ENCODE data around the gene MACROD2. TPM values are rescaled to one million over a fixed set of nuclear protein-coding genes. Genes with fewer than 3 reads are reported as not detected.

The MACROD2 gene
- total and polyA plus RNA-seq, 11 donors: 0.54 to 5.4 (median 2.4) TPM

DNA sequence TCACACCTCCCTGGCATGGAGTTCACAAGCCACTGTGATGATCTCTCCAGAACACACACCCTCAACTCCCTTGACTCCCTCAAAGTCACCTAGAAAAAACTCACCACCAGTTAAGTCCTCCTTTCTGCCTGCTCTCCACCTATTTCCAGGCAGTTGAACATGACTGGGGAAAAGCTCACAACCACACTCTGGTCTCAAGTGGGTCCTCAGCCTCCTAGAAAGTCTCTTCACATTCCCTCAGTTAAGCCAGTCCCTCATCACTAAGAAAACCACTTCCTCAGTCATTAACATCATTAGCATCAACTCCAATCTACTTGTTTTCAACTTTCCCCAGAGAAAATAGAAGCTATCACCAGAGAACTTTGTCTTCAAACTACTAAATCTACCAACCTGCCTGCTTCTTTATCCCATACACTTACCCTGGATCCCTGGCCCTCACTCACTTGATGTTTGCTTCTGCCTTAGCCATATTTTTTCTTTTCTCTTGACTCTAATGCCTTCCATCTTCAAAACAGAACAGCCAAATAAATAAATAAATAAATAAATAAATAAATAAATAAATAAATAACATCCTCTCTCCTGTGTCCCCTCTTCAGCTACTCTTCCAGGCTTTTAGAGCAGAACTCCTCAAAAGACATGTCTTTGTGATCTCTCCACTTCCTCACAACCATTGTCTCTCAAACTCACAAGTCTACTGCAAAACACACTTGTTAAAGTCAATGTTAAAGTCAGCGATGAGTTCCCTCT lies 1084.5 kb downstream of the MACROD2 start:
- no peaks in the 10 kb centered on the region for H3K4me1 ChIP-seq
- no peak overlapping the region for H3K4me3 ChIP-seq
- intact Hi-C loops (cut with DNase I): loop anchor here in 1 of 10 donors (10.0 kb wide), 1 partner anchor 55 kb away; no protein-coding TSS in a partner anchor
- no peak for TF ChIP-seq POLR2A (IDR thresholded peaks at IDR 0.05)
- TF ChIP-seq, protein P1, sequence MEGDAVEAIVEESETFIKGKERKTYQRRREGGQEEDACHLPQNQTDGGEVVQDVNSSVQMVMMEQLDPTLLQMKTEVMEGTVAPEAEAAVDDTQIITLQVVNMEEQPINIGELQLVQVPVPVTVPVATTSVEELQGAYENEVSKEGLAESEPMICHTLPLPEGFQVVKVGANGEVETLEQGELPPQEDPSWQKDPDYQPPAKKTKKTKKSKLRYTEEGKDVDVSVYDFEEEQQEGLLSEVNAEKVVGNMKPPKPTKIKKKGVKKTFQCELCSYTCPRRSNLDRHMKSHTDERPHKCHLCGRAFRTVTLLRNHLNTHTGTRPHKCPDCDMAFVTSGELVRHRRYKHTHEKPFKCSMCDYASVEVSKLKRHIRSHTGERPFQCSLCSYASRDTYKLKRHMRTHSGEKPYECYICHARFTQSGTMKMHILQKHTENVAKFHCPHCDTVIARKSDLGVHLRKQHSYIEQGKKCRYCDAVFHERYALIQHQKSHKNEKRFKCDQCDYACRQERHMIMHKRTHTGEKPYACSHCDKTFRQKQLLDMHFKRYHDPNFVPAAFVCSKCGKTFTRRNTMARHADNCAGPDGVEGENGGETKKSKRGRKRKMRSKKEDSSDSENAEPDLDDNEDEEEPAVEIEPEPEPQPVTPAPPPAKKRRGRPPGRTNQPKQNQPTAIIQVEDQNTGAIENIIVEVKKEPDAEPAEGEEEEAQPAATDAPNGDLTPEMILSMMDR (IDR thresholded peaks at IDR 0.05): no peak
- ATAC-seq (no peak), DNase-seq (no peak)
- no peaks in the 10 kb centered on the region for H3K27me3 ChIP-seq
- H3K9me3 ChIP-seq: no peaks in the 10 kb centered on the region
- no peaks in the 10 kb centered on the region for H3K36me3 ChIP-seq
- H3K27ac ChIP-seq: no peak overlapping the region
- WGBS, 4 donors: 91 to 100% (median 96%) methylated on average over 1 of the region's 1 CpG

DNA sequence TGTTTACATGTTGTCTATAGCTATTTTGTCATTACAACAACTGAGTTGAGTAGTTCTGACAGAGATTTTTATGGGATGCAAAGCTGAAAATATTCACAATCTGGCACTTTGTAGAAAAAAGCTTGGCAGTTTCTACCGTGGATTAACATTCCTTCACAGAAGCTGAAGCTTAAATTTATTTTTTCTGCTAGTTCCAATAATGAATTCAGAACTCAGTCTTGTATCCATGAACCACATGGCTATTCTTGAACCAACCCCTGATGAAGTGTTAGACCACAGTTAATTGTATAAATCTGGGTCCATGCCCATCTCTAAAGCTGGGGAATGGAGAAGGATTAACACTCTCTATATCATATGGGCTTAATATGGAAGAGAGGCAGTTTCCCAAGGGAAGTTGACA lies 1085.9 kb downstream of the MACROD2 start:
- intact Hi-C loops (cut with DNase I): no loop called here
- Histone ChIP-seq H3K4me1 (no peaks in the 10 kb centered on the region), H3K27me3 (no peaks in the 10 kb centered on the region), H3K9me3 (no peaks in the 10 kb centered on the region), H3K27ac (no peak overlapping the region), H3K36me3 (no peaks in the 10 kb centered on the region), H3K4me3 (no peak overlapping the region)
- 59 to 68% (median 61%) methylated on average over 1 of the region's 1 CpG for whole genome bisulfite sequencing, 4 donors
- TF ChIP-seq POLR2A (IDR thresholded peaks at IDR 0.05): no peak
- TF ChIP-seq, protein P1 (IDR thresholded peaks at IDR 0.05): no peak
- DNase-seq: no peak
- ATAC-seq: no peak

DNA sequence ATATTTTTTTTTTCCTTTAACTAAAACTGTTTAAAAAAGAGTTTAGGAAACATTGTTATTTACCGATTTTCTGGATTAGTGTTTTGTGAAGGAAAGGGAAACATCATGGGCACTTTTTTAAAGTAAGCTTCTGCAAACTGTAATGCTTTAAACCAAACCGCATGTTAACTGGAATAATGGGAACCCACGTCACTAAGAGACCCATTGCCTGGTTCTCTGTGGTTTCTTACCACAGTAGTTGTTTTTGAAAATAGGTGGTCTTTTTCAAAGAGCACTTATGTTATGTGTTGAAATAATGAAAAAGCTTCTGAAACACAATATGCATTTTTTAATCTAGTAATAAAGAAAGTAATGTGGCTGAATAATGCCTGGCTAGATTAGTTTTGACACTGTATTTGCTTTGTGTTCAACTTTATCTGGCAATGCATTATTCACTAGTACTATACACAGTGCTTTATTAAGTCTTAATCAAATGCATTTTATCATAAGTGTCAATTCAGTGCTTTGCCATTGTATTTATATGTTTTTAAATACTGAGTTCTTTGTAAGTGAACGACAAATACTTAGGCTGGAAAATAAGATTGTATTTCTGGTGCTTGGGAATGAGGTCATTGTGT lies 1096.2 kb downstream of the MACROD2 start:
- WGBS, 4 donors: 76 to 85% (median 82%) methylated on average over 4 of the region's 4 CpGs
- Histone ChIP-seq H3K27me3 (no peaks in the 10 kb centered on the region), H3K9me3 (no peaks in the 10 kb centered on the region), H3K36me3 (no peaks in the 10 kb centered on the region), H3K4me1 (no peaks in the 10 kb centered on the region), H3K4me3 (no peak overlapping the region), H3K27ac (no peak overlapping the region)
- no peak for DNase-seq
- TF ChIP-seq, protein P1 (IDR thresholded peaks at IDR 0.05): no peak
- no peak for TF ChIP-seq POLR2A (IDR thresholded peaks at IDR 0.05)
- intact Hi-C loops (cut with DNase I): loop anchor here in 1 of 10 donors (10.0 kb wide), 1 partner anchor 57 kb away; no protein-coding TSS in a partner anchor
- ATAC-seq: no peak

DNA sequence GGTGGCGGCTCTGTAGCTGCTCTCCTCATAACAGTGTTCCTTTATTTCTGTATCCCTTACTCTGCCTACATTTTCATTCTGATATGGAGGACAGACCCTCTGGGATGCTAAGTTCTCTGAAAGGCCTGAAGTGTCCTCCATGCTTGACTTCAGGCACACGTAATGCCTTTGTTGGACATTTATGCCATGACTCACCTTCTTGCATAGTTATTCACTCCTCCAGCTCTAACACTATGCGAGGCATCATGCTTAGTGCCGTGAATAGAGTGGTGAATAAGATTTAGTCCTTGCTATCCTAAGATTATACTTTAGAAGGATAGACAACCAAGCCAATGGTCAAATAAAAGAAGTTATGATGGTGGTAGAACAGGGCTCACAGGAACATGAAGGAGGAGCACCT lies 1103.0 kb downstream of the MACROD2 start:
- Histone ChIP-seq H3K36me3 (no peaks in the 10 kb centered on the region), H3K4me3 (no peak overlapping the region), H3K27ac (no peak overlapping the region), H3K4me1 (no peaks in the 10 kb centered on the region), H3K27me3 (no peaks in the 10 kb centered on the region), H3K9me3 (no peaks in the 10 kb centered on the region)
- TF ChIP-seq POLR2A (IDR thresholded peaks at IDR 0.05): no peak
- TF ChIP-seq, protein P1 (IDR thresholded peaks at IDR 0.05): no peak
- intact Hi-C loops (cut with DNase I): loop anchor here in 1 of 10 donors (10.0 kb wide), 1 partner anchor 64 kb away; no protein-coding TSS in a partner anchor
- WGBS, 4 donors: 72 to 87% (median 81%) methylated on average over 4 of the region's 4 CpGs
- no peak for ATAC-seq
- no peak for DNase-seq
